Amniotic stem cell (primary cell): ENCODE data around the gene CNKSR3.
"Not testable (repeated sequence)": the region's sequence is repeated elsewhere in the genome, so short reads cannot be mapped to it uniquely, and the experiment has no call there.

ENCODE experiments used
- DNase-seq: peaks from one replicate; lab custom pipeline; 2025; lab: John Stamatoyannopoulos, UW

The CNKSR3 gene

DNA sequence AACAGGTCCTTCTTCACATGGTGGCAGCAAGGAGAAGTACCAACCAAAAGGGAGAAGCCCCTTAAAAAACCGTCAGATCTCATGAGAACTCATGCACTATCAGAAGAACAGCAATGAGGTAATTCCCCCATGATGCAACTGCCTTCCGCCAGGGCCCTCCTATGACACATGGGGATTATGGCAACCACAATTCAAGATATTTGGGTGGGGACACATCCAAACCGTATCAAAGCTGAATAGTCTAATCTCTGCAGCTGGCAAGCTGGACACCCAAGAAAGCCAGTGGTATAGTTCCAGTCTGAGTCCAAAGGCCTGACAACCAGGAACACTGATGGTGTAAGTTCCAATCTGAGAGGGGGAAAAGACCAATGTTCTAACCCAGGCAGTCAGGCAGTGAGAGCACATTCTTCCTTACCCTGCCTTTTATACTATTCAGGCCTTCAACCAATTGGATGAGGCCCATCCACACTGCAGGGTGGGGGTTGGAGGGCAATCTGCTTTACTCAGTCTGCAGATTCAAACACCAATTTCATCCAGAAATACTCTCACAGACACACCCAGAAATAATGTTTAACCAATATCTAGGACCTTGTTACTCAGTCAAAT is 17.9 kb upstream of the CNKSR3 start:
- no peak for DNase-seq

GRCh38 chr6:154526996-154527395 is 16.5 kb upstream of the CNKSR3 start:
- DNase-seq, result no peak

- no peak for DNase-seq
These were observed 12.1 kb upstream of the CNKSR3 start for GRCh38 chr6:154522576-154522975.

- no peak for DNase-seq
These were observed 10.9 kb upstream of the CNKSR3 start for GRCh38 chr6:154521412-154521811.

- no peak for DNase-seq
These were observed 9.8 kb upstream of the CNKSR3 start for GRCh38 chr6:154520280-154520679.

DNA sequence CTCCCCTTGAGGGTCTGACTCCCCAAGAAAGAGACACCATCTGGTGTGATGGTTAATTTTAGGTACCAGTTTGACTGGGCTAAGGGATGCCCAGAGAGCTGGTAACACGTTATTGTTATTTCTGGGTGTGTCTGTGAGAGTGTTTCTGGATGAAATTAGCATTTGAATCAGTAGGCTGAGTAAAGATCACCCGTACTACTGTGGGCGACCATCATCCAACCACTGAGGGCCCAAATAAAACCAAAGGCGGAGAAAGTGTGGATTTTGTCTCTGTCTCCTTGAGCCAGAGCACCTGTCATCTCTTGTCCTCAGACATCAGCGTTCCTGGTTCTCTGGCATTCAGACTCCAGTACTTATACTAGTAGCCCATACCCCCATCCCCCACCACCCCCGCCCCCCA is 7.9 kb upstream of the CNKSR3 start:
- DNase-seq, result no peak

GRCh38 chr6:154516276-154516675 is 5.8 kb upstream of the CNKSR3 start:
- DNase-seq, result no peak

DNA sequence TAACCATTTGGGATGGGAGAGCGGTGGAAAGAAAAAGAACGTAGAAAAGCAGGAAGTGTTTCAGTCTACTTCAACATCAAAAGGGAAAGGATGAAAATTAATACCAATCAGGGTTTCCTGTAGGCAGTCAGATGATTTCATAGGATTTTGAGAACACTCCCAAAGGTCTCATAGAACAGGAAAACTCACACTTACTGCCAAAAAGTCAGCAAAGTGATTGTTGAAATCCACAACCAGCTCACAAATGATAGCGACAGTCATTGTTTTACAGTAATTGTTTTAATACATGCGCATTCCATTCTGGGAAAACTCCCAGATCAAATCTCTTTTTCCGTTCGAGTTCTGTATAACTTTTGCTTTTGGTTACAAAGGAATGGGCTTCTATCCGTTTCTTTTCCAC is 5.3 kb upstream of the CNKSR3 start:
- DNase-seq, result no peak

- DNase-seq, result not testable (repeated sequence)
These were observed 4.6 kb upstream of the CNKSR3 start for GRCh38 chr6:154515076-154515475.

DNA sequence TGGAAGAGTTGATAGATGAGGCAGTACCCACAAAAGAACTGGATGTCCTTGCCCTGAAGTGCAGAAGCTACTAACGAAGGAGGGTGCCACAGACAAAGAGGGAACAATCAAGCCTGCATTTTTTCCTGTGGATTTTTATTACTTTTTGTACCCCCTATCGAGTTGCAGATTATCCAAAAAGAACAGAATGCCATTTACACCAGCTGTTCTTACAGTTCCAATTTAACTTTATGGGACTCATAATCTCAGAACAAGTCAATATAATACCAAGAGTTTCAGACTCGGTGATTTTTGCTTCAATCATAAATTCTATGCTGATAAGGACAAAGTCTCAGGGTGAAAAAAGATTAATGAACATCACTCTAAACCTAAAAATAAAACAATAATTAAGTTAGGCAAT is 4.0 kb upstream of the CNKSR3 start:
- no peak for DNase-seq

GRCh38 chr6:154513601-154514320 is 3.3 kb upstream of the CNKSR3 start:
- DNase-seq, result no peak

DNA sequence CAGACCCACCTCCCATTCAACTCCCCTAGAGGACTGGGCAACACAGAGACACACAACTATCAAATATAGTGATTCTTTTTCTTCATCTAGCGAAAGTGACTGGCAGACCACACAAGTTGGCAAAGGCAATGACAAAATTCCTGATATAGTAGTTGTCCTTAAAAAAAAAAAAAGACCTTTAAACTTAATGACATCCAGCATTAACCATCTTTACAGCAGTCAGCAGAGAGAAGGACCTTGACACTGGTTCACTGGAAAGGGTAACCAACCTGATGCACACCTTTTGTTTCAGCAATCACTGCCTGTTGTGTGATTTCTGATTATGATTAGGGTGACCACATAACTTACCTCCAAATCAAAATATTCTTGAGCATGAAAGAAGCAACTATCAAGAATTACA is 1.7 kb upstream of the CNKSR3 start:
- DNase-seq, result no peak

DNA sequence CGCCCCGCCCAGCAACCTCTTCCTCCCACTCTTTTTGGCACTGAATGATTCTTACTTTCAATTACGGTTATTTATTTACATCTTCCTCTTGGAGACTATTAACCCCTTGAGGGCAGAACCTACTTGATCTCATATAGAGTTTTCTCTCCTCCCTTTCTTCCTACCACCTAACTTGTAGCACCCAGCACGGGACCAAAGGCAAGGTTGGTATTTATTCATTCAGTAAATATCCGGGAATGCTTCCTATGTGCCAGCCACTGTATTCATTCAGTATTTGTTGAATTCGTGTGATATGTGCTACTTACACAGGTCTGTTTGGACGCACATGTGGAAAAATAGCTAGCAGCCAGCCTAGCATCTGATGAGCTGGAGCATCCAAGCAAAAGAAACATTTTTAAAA is 1.3 kb upstream of the CNKSR3 start:
- no peak for DNase-seq

DNA sequence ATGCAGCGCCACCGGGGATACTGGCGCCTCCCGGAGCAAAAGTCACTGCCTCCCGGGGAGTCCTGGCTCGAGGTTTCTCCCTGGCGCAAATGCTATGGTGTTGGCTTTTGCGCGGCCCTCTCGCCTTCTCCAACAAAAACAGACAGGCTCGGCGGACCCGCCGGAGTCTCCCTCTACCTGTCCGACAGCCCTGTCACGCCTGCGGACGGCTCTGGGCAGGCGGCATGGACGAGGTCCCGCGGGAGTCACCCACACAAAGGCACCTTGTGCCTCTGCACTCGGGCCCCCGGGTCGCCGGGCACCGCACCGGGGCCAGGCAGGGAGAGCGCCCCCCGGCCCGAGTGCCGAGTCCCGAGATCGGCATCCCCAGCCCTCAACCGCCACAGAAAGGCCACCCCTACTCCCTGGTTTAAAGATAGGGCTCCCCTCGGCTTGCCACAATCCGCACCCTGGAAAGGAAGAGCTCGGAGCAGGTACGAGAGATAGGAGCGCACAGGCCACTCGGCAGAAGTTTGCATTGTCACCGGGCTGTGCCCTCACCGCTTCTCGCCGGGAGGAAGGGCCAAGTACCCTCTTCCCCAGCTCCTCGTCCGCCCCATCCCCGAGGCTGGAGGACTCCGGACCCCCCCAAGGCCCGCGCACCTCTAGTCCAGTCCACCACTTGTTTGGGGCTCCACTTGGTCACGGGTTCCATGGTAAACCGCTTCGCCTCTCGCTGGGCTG is 903 bp downstream of the CNKSR3 start:
- no peak for DNase-seq

- DNase-seq, result no peak
These were observed 1.7 kb downstream of the CNKSR3 start for GRCh38 chr6:154508573-154509375.

- no peak for DNase-seq
These were observed 3.2 kb downstream of the CNKSR3 start for GRCh38 chr6:154506991-154507898.

DNA sequence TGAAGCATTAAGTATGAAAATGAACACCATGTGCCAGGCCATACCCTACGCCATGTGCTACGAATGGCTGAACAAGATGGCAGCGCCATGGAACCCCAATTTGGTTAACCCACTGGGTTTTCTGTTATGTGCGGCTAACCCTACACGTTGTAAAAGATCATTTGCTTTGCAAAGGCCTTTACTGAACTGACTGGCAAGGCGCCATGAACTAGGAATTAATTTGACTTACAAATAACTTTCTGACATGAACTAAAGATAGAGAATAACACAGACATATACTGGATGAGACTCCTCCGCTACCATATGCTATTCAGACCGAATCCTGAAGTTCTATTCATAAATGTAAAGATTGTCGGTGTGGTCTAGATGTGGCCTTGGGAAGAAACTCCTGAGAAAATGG is 3.9 kb downstream of the CNKSR3 start:
- no peak for DNase-seq

- no peak for DNase-seq
These were observed 4.4 kb downstream of the CNKSR3 start for GRCh38 chr6:154506108-154506507.

GRCh38 chr6:154504865-154505449 is 5.5 kb downstream of the CNKSR3 start:
- no peak for DNase-seq

DNA sequence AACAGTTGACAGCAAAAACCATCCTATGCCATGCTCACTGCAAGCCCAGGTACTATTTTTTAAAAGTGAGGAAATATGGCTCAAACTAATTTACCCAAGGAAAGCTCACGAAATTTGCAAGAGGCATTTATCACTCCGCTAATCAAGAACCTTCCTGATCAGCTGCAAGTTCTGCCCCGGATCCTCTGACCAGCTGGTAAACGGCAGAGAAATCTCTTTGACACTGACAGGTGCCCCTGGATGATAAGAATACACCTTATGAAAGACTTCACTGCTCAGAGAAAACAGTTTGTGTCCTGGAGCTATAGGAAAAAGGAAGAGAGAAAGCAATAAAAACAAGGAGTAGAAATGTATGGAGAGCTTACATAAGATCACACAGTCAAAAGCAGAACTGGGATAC is 6.4 kb downstream of the CNKSR3 start:
- no peak for DNase-seq

DNA sequence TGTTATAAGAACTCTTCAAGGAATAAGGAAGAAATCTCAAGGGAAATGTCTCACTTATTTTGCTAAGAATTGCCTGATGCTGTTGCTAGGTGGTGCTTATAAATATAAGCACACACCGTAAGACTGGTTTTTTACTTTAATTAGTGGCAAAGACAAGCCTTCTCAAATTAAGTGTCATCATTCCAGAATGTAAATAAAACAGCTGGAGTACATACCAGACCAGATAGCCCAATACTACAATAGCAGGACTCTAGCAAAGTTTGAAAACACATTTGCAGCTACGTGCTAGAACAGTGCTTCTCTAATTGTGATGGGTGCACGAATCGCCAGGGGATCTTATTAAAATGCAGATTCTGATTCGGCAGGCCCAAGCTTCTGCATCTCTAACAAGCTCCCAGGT is 6.8 kb downstream of the CNKSR3 start:
- no peak for DNase-seq
